Gastrocnemius medialis (tissue), 4 donors: ENCODE measurements around the gene SCNN1A.

Experiments used
- POLR2A ChIP-seq, 2 donors: fragments of 450-650 bp; IDR thresholded peaks; one replicate each; pipeline ENCODE4 v1.6.1; 2017; ENCODE audit warnings: antibody characterized with exemption in 2 of 2, mild to moderate bottlenecking in 2 of 2, moderate library complexity in 2 of 2
- TF ChIP-seq, protein P1 (sequence below), 5 experiments: fragments of 450-650 bp in 3 of 5; fragments of 200-600 bp in 2 of 5; sonication (generic) in 2 of 5; IDR thresholded peaks in 4 of 5; conservative IDR thresholded peaks in 1 of 5; 1 replicate in 4 of 5; 2 replicates in 1 of 5; pipeline ENCODE4 v1.5.1; 2016 to 2019; ENCODE audit warnings: antibody characterized with exemption in 5 of 5, mild to moderate bottlenecking in 3 of 5, moderate library complexity in 3 of 5

DNA sequence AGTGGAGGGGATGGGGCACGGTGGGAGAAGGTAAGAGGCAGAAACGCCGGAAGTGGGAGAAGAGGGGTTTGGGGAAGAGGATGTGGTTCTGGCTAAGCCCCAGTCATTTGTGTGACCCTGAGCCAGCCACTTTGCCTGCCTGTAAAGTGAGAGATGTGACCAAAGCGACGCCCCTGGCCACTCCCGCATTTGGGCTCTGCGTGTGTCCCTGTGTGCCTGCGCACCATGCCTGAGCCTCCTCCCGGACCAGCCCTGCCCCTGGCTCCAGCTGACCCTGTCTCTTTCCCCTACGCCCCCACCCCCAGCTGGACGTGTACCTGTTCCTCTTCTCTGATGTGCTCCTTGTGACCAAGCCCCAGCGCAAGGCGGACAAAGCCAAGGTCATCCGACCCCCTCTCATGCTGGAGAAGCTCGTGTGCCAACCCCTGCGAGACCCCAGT lies 56.9 kb downstream of the SCNN1A start:
- TF ChIP-seq, protein P1, sequence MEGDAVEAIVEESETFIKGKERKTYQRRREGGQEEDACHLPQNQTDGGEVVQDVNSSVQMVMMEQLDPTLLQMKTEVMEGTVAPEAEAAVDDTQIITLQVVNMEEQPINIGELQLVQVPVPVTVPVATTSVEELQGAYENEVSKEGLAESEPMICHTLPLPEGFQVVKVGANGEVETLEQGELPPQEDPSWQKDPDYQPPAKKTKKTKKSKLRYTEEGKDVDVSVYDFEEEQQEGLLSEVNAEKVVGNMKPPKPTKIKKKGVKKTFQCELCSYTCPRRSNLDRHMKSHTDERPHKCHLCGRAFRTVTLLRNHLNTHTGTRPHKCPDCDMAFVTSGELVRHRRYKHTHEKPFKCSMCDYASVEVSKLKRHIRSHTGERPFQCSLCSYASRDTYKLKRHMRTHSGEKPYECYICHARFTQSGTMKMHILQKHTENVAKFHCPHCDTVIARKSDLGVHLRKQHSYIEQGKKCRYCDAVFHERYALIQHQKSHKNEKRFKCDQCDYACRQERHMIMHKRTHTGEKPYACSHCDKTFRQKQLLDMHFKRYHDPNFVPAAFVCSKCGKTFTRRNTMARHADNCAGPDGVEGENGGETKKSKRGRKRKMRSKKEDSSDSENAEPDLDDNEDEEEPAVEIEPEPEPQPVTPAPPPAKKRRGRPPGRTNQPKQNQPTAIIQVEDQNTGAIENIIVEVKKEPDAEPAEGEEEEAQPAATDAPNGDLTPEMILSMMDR (IDR thresholded peaks at IDR 0.05 in 4 of 5, conservative IDR thresholded peaks at IDR 0.05 in 1 of 5): no peak
- no peak for TF ChIP-seq POLR2A (IDR thresholded peaks at IDR 0.05)
